ENCODE data around the gene JCHAIN. TPM values are rescaled to one million over a fixed set of nuclear protein-coding genes. Genes with fewer than 3 reads are reported as not detected.
A peak's percentile ranks its signal among the peaks of the same experiment; 100 is the strongest.
"Not testable (repeated sequence)": the region's sequence is repeated elsewhere in the genome, so short reads cannot be mapped to it uniquely, and the experiment has no call there.

The JCHAIN gene
- total RNA-seq, 1 donor from 2014 or later: not detected

GRCh38 chr4:70654605-70655011 is 11.7 kb downstream of the JCHAIN start:
- H3K4me3 ChIP-seq: no peak overlapping the region
- no peaks in the 10 kb centered on the region for H3K27me3 ChIP-seq
- no peaks in the 10 kb centered on the region for H3K9me3 ChIP-seq (ENCODE audit: low read depth)
- no peak for TF ChIP-seq CTCF (IDR thresholded peaks at IDR 0.05)
- no peak for TF ChIP-seq EZH2 (IDR thresholded peaks at IDR 0.05)
- no peak for TF ChIP-seq EZH2phosphoT487 (IDR thresholded peaks at IDR 0.05)
- H3K4me1 ChIP-seq: no peaks in the 10 kb centered on the region
- H3K27ac ChIP-seq: no peak overlapping the region
- Mint-ChIP-seq H3K9me3 (no peaks in the 10 kb centered on the region), H3K4me1 (no peaks in the 10 kb centered on the region), H3K36me3 (no peaks in the 10 kb centered on the region), H3K4me3 (no peak overlapping the region), H3K27me3 (ENCODE audit: insufficient read depth, low read depth) (no peaks in the 10 kb centered on the region), H3K27ac (no peak overlapping the region)
- H3F3A ChIP-seq (ENCODE audit: low read depth): no peaks in the 10 kb centered on the region
- no peak overlapping the region for H3K9ac ChIP-seq
- no peaks in the 10 kb centered on the region for H4K20me1 ChIP-seq (ENCODE audit: low read depth)
- H3K4me2 ChIP-seq: no peak overlapping the region
- no peak for DNase-seq (ENCODE audit: low spot score)
- no peaks in the 10 kb centered on the region for H3K79me2 ChIP-seq (ENCODE audit: low read depth)
- no peaks in the 10 kb centered on the region for H3K36me3 ChIP-seq
- no peak overlapping the region for H2AFZ ChIP-seq (replicated peaks)

- Histone ChIP-seq H3K4me2 (no peak overlapping the region), H3K9ac (no peak overlapping the region), H4K20me1 (ENCODE audit: low read depth) (no peaks in the 10 kb centered on the region), H3K79me2 (ENCODE audit: low read depth) (no peaks in the 10 kb centered on the region), H3K9me3 (ENCODE audit: low read depth) (no peaks in the 10 kb centered on the region), H3K36me3 (no peaks in the 10 kb centered on the region), H3K27ac (no peak overlapping the region), H3K4me3 (no peak overlapping the region), H3K27me3 (no peaks in the 10 kb centered on the region), H3F3A (ENCODE audit: low read depth) (no peaks in the 10 kb centered on the region), H3K4me1 (no peaks in the 10 kb centered on the region), H2AFZ (replicated peaks) (peak overlapping the region; percentile 91)
- H3K4me3 Mint-ChIP-seq: no peak overlapping the region
- H3K27ac Mint-ChIP-seq: no peak overlapping the region
- no peaks in the 10 kb centered on the region for H3K9me3 Mint-ChIP-seq
- H3K27me3 Mint-ChIP-seq (ENCODE audit: insufficient read depth, low read depth): no peaks in the 10 kb centered on the region
- TF ChIP-seq EZH2phosphoT487 (IDR thresholded peaks at IDR 0.05): no peak
- TF ChIP-seq CTCF (IDR thresholded peaks at IDR 0.05): peak; percentile 64
- no peaks in the 10 kb centered on the region for H3K4me1 Mint-ChIP-seq
- DNase-seq (ENCODE audit: low spot score): peak; percentile 30
- H3K36me3 Mint-ChIP-seq: no peaks in the 10 kb centered on the region
Observed at GRCh38 chr4:70651864-70652506, 14.3 kb downstream of the JCHAIN start.

GRCh38 chr4:70650741-70651140 is 15.6 kb downstream of the JCHAIN start:
- H3K9me3 Mint-ChIP-seq; H3F3A ChIP-seq (ENCODE audit: low read depth); H4K20me1 ChIP-seq (ENCODE audit: low read depth); H3K36me3 Mint-ChIP-seq; H3K9me3 ChIP-seq (ENCODE audit: low read depth); H3K4me3 ChIP-seq; H3K27ac ChIP-seq; H3K79me2 ChIP-seq (ENCODE audit: low read depth); DNase-seq (ENCODE audit: low spot score); H3K4me2 ChIP-seq; H3K27ac Mint-ChIP-seq; H3K4me1 Mint-ChIP-seq; H3K4me3 Mint-ChIP-seq; H3K27me3 ChIP-seq; H2AFZ ChIP-seq (replicated peaks); H3K36me3 ChIP-seq; H3K4me1 ChIP-seq; H3K9ac ChIP-seq; H3K27me3 Mint-ChIP-seq (ENCODE audit: insufficient read depth, low read depth): not testable (repeated sequence)

- Histone ChIP-seq H3K27ac (no peak overlapping the region), H3K4me2 (no peak overlapping the region), H3K36me3 (no peaks in the 10 kb centered on the region), H3K79me2 (ENCODE audit: low read depth) (no peaks in the 10 kb centered on the region), H3K27me3 (no peaks in the 10 kb centered on the region), H3K9ac (no peak overlapping the region), H3F3A (ENCODE audit: low read depth) (no peaks in the 10 kb centered on the region), H3K9me3 (ENCODE audit: low read depth) (no peaks in the 10 kb centered on the region), H3K4me3 (no peak overlapping the region), H4K20me1 (ENCODE audit: low read depth) (no peaks in the 10 kb centered on the region), H3K4me1 (no peaks in the 10 kb centered on the region), H2AFZ (replicated peaks) (no peak overlapping the region)
- Mint-ChIP-seq H3K27ac (no peak overlapping the region), H3K4me1 (no peaks in the 10 kb centered on the region), H3K27me3 (ENCODE audit: insufficient read depth, low read depth) (no peaks in the 10 kb centered on the region), H3K36me3 (no peaks in the 10 kb centered on the region), H3K9me3 (no peaks in the 10 kb centered on the region), H3K4me3 (no peak overlapping the region)
- DNase-seq (ENCODE audit: low spot score): no peak
- TF ChIP-seq EZH2 (IDR thresholded peaks at IDR 0.05): no peak
- TF ChIP-seq CTCF (IDR thresholded peaks at IDR 0.05): no peak
- no peak for TF ChIP-seq EZH2phosphoT487 (IDR thresholded peaks at IDR 0.05)
Observed at GRCh38 chr4:70640192-70640591, 26.1 kb downstream of the JCHAIN start.

All from neural progenitor cell (in vitro differentiated cells).